Lung (tissue), 12 donors: ENCODE data around the gene MET. TPM values are rescaled to one million over a fixed set of nuclear protein-coding genes. Genes with fewer than 3 reads are reported as not detected.

Experiments
- ATAC-seq: fragments of 200-7000 bp; cut with Tn5 transposase; one replicate; pipeline ENCODE4 v1.9.1; 2020; ENCODE audit warnings: moderate number of reproducible peaks; ENCODE audit not compliant: insufficient read depth, low FRiP score
- DNase-seq, 3 donors: peaks; one replicate each; pipeline ENCODE4 v3.0.0-alpha.2; 2013 to 2017
- H3K27ac ChIP-seq, 2 donors: one replicate each; pipeline ENCODE4 v1.5.1; 2013; ENCODE audit warnings: mild to moderate bottlenecking in 2 of 2, moderate library complexity in 2 of 2, control low read depth in 1 of 2, inconsistent platforms in 1 of 2, low read depth in 1 of 2, low read length in 1 of 2
- H3K27me3 ChIP-seq, 3 donors: one replicate each; pipeline ENCODE4 v1.5.1; 2013; ENCODE audit warnings: low read length in 2 of 3; ENCODE audit not compliant: control insufficient read depth in 3 of 3, insufficient read depth in 3 of 3
- H3K36me3 ChIP-seq, 4 donors: one replicate each; pipeline ENCODE4 v1.5.1; 2013; ENCODE audit warnings: low read length in 4 of 4, mild to moderate bottlenecking in 1 of 4, moderate library complexity in 1 of 4; ENCODE audit not compliant: control insufficient read depth in 4 of 4, insufficient read depth in 4 of 4
- H3K4me1 ChIP-seq, 5 donors: one replicate each; pipeline ENCODE4 v1.5.1; 2013; ENCODE audit warnings: low read length in 5 of 5, mild to moderate bottlenecking in 2 of 5, moderate library complexity in 1 of 5; ENCODE audit not compliant: control insufficient read depth in 5 of 5, insufficient read depth in 5 of 5
- H3K4me3 ChIP-seq: one replicate; pipeline ENCODE4 v1.5.1; 2013; ENCODE audit warnings: mild to moderate bottlenecking, control low read depth, moderate library complexity
- H3K9ac ChIP-seq, 2 donors: one replicate each; pipeline ENCODE4 v1.5.1; 2013; ENCODE audit warnings: low read length in 2 of 2, control low read depth in 1 of 2; ENCODE audit not compliant: insufficient read depth in 1 of 2
- H3K9me3 ChIP-seq, 4 donors: one replicate each; pipeline ENCODE4 v1.5.1; 2013; ENCODE audit warnings: low read length in 3 of 4, mild to moderate bottlenecking in 1 of 4, moderate library complexity in 1 of 4; ENCODE audit not compliant: control insufficient read depth in 4 of 4, insufficient read depth in 3 of 4
- WGBS, 2 donors: extraction: QIAGEN DNeasy Blood & Tissue Kit; methylation state at CpG; one replicate each; pipeline ENCODE4 v1.1.7; 2013; 5-methylcytosine and 5-hydroxymethylcytosine counted together
- polyA plus RNA-seq, 2 donors: library from polyadenylated mRNA; stranded (reverse); fragments of 200-250 nt; gene quantifications; one replicate each; pipeline ENCODE4 v1.2.1, GENCODE V29; 2013
- total RNA-seq, 2 donors: library from RNA; depleted of rRNA in 1 of 2; stranded (reverse); fragments of >200 nt in 1 of 2; gene quantifications; one replicate each; pipeline ENCODE4 v1.2.1, GENCODE V29; 2014 to 2021
- TF ChIP-seq, protein P1 (sequence below): IDR thresholded peaks from 2 replicates; pipeline ENCODE4 v1.5.1; 2012; ENCODE audit warnings: mild to moderate bottlenecking; ENCODE audit errors: control extremely low read depth, extremely low read depth
- donor health status: control.
- donor health status: control.
- donor health status: Bipolar disorder and iron deficiency.
- donor health status: healthy.
- donor health status: DM: yes; HTN: yes; CAD: no.

MET gene
- total and polyA plus RNA-seq, 4 donors = 16.3 to 106 (median 41.5) TPM

DNA sequence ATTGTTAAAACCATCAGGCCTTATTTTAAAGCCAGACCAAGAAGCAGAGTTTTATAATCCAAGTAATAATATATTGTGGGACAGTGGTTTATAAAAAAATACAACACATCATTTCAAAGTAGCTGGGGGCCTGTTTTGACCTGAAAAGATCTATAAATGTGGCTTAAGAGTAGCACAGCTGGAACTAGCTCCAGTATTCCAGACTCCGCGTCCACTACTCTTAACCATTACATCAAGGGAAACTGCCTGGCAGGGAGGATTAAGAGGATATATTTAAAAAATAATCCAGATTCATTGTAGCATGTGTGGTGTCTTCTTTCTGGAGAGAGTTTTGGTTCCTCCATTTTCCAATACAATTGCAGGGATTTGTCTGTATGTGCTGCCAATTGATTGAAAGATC, 67.3 kb downstream of the MET start:
- Histone ChIP-seq H3K9me3 (peaks cover 0 to 2% (median 0%) of the 10 kb centered on the region in 4 donors), H3K9ac (no peak overlapping the region), H3K4me3 (no peak overlapping the region), H3K27me3 (no peaks in the 10 kb centered on the region), H3K4me1 (peaks cover 0 to 33% (median 3%) of the 10 kb centered on the region in 5 donors), H3K27ac (no peak overlapping the region), H3K36me3 (peaks cover 0 to 2% (median 0%) of the 10 kb centered on the region in 4 donors)
- TF ChIP-seq, protein P1, sequence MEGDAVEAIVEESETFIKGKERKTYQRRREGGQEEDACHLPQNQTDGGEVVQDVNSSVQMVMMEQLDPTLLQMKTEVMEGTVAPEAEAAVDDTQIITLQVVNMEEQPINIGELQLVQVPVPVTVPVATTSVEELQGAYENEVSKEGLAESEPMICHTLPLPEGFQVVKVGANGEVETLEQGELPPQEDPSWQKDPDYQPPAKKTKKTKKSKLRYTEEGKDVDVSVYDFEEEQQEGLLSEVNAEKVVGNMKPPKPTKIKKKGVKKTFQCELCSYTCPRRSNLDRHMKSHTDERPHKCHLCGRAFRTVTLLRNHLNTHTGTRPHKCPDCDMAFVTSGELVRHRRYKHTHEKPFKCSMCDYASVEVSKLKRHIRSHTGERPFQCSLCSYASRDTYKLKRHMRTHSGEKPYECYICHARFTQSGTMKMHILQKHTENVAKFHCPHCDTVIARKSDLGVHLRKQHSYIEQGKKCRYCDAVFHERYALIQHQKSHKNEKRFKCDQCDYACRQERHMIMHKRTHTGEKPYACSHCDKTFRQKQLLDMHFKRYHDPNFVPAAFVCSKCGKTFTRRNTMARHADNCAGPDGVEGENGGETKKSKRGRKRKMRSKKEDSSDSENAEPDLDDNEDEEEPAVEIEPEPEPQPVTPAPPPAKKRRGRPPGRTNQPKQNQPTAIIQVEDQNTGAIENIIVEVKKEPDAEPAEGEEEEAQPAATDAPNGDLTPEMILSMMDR = no peak
- no peak for DNase-seq
- no peak for ATAC-seq
- 95 to 96% methylated on average over 2 of the region's 2 CpGs for WGBS, 2 donors

DNA sequence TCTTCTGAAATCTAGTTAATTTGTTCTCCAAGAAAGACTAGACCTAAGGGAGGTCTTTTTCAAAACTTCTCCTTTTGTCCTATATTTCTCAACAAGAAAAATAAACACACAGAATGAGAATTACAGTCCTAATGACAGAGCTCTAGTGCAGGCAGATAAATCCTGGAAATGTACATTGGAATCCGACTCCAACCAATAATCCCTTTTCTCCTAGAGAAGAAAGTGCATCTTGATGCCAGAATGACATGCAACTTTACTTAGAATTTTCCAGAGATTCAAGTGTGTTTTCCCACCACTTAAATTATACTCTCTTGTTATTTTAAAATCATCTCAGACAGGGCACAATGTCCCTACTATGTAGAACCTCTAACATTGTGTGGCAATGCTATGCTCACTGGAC, 68.2 kb downstream of the MET start:
- 89 to 90% methylated on average over 1 of the region's 1 CpG for whole genome bisulfite sequencing, 2 donors

DNA sequence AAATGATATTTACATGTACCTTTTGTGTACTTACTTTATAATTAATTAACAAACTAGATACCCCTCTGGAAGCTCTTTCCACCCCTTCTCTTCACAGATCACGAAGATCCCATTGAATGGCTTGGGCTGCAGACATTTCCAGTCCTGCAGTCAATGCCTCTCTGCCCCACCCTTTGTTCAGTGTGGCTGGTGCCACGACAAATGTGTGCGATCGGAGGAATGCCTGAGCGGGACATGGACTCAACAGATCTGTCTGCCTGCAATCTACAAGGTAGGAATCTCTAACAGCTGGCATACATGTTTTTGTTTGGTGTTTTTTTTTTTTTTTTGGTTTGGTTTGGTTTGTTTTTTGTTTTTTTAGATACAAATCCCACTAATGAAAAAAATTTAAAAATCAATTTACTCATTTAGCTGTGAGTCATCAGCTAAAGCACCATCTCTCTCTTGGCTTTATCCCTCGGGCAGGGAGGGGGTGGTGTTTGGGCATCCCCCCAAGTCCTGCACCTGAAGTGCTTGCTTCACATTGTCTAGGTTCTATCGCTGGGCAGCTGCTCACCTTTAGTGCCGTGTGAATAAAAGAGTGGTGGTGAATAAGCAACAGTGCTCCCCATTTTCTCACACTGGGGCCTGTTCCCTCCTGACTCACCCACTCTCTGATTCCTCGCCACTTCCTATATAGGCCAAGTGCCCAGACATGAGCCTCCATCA, 68.9 kb downstream of the MET start:
- TF ChIP-seq, protein P1 = no peak
- 83 to 95% methylated on average over 9 of the region's 9 CpGs for WGBS, 2 donors
- Histone ChIP-seq H3K27me3 (no peaks in the 10 kb centered on the region), H3K27ac (no peak overlapping the region), H3K4me1 (peaks cover 0 to 33% (median 3%) of the 10 kb centered on the region in 5 donors), H3K4me3 (no peak overlapping the region), H3K9ac (no peak overlapping the region), H3K9me3 (peaks cover 0 to 2% (median 0%) of the 10 kb centered on the region in 4 donors), H3K36me3 (no peaks in the 10 kb centered on the region)
- ATAC-seq = no peak
- no peak for DNase-seq

More for the DNA sequence above, 68.2 kb downstream of the MET start:
- H3K4me3 ChIP-seq = no peak overlapping the region
- DNase-seq (no peak), ATAC-seq (no peak)
- H3K36me3 ChIP-seq = no peaks in the 10 kb centered on the region
- H3K9me3 ChIP-seq = peaks cover 0 to 2% (median 0%) of the 10 kb centered on the region in 4 donors
- TF ChIP-seq, protein P1 = no peak
- peaks cover 0 to 33% (median 3%) of the 10 kb centered on the region in 5 donors for H3K4me1 ChIP-seq
- H3K9ac ChIP-seq = no peak overlapping the region
- no peaks in the 10 kb centered on the region for H3K27me3 ChIP-seq
- no peak overlapping the region for H3K27ac ChIP-seq
